Glomerular visceral epithelial cell (primary cell): ENCODE data around the gene RHOC.

ENCODE experiments used
- DNase-seq: peaks from one replicate; pipeline ENCODE4 v3.0.0-alpha.2; 2016; ENCODE audit errors: extremely low spot score

The RHOC gene

DNA sequence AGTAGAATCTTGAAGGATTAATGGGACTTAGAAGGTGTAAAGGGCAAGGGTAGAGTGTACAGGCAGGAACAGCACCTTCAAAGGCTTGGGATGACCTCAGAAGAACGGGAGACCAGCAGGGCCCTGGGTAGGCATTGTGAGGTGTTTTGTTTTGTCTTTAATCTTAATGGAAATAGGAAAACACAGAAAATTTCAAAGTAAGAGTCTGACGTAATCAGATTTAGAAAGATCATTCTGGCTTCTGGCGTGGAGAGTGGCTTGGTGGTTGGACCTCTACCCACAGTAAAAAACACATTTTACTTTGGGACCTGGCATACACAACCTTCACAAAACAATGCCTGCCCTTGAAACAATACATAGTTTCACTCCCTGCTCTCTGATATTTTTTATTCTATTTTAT is 28.3 kb downstream of the RHOC start:
- DNase-seq = no peak

GRCh38 chr1:112677501-112677900 is 29.4 kb downstream of the RHOC start:
- no peak for DNase-seq

GRCh38 chr1:112676543-112676942 is 30.4 kb downstream of the RHOC start:
- no peak for DNase-seq

DNA sequence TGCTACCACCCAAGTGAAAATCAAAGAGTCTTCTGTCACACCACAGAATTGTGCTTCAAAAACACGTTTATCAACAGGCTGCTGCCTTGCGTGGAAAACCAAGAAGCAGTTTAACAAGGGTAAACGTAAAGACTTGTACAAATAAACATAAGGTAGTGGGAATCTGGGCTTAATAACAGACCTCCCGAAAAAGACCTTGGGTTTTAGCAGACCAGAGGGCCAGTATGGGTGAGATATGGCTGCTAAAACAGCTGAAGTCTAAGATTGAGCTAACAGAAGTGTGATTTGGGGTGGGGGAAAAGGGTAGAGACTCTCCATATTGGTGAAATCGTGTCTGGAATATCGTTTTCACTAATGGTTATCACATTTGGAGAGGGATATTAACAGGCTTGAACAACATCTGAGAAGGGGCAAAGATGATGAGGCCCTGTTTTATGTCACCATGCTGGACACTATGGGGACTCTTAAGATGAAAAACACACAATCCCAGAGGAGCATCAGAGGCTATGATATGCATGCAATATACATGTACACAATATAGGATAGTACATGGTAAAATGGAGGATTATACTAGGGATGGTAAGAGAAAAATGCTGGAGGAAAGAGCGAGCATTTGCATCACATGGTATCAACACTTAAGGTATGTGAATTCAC is 31.1 kb downstream of the RHOC start:
- DNase-seq = no peak

GRCh38 chr1:112674986-112675727 is 31.8 kb downstream of the RHOC start:
- peak; percentile 49 for DNase-seq

GRCh38 chr1:112674440-112674985 is 32.4 kb downstream of the RHOC start, which contains the start of gene MOV10:
Gene MOV10, plus strand, starts transcription at chr1:112674659. Its CDS starts 254 bp downstream, at chr1:112674913.
- peak; percentile 83 for DNase-seq

- DNase-seq = peak; percentile 61
Observed at GRCh38 chr1:112673592-112674439, 33.1 kb downstream of the RHOC start.

DNA sequence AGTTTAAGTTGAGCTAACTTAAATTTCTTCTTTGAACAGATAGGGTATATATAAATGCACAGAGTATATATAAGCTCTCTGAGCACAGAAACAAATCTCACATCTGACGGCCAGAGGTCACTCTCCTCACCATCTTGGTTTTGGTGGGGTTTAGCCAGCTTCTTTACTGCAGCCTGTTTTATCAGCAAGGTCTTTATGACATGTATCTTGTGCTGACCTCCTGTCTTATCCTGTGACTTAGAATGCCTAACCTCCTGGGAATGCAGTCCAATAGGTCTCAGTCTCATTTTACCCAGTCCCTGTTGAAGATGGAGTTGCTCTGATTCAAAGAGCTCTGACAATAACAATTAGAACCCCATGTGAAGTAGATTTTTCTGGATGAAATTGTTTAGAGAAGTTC is 34.1 kb downstream of the RHOC start:
- DNase-seq = no peak

GRCh38 chr1:112672009-112672408 is 34.9 kb downstream of the RHOC start:
- no peak for DNase-seq

DNA sequence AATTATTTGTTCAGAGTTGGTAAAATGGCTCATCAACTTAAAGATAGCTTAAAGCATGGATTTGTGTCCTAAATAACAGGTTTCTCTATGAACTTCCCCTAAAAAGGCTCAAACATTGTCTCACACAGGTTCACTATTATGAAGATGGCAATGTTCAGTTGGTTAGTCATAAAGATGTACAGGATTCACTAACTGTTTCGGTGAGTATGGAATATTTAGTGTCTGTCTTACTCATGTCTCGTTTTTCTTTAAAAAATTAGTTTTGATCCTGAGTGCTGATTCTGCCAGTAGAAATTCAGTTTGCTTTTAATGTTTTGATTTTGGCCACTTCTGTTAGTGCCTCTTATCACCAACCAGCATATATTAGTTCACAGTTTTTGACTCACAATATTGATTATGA is 40.0 kb downstream of the RHOC start:
- no peak for DNase-seq

DNA sequence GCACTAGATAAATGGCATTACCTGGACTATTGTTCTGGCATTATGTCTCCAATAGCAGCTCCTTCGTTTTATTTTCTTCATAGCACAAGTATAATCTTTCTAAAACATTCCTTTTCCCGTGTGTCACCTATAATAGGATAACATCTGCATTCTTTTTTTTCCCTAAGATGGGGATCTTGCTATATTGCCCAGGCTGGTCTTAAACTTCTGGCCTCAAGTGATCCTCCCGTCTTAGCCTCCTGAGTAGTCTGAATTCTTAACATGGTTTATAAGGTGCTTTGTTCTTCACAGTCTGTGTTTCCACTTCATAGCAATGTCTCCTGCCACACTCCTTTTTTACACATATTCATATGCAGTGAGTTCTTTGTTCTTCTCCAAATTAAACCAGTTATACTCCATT is 41.1 kb downstream of the RHOC start:
- DNase-seq = no peak

- DNase-seq = no peak
Observed at GRCh38 chr1:112651205-112651604, 55.7 kb downstream of the RHOC start.
